Activated CD8-positive, alpha-beta memory T cell treated with anti-CD3 and anti-CD28 coated beads for 48 hours (primary cell): ENCODE results near the gene SHISAL2B.
"Not testable (repeated sequence)": the region's sequence is repeated elsewhere in the genome, so short reads cannot be mapped to it uniquely, and the experiment has no call there.

Experiments used
- DNase-seq, 3 experiments: peaks; one replicate each; pipeline ENCODE4 v3.0.0-alpha.2; 2020; ENCODE audit warnings: low read depth in 2 of 3, low spot score in 2 of 3

Gene SHISAL2B

DNA sequence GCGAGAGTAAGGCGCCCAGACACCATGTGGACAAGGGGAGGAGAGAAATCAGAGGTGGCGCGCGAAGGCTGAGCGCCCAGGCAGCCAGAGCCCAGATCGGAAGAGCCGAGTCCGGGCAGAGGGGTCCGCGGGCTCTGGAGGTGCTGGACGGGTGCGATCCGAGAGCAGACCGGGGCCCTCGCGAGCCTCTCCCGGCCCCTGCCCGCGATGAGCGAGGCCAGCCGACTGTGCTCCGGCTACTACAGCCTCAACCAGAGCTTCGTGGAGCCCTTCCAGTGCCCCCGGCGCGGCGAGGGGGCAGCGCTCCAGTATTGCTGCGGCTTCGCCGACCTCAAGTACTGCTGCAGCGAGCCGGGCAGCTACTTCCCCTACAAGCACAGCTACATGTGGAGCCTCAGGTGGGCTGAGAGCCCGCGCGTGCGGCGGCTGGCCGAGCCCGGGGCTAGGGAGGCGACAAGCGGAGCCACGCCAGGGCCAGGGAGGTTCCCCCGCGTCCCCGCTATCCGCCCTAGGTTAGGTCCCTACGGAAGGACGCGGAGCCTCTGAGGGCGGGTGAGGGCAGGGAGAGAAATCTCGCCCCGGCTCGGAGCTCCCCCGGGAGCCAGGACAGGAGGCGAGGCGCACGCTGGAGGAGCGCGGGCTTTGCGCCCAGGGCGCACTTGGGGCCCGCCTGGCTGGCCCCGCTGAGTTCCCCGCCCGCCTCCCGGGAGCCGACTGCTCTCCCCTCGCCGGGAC is at the start of gene SHISAL2B:
SHISAL2B (plus strand) TSS at position 87 of the 735 bp plus-strand sequence; CDS start at position 208, 121 bp downstream.
- no peak for DNase-seq

GRCh38 chr5:64644831-64645230 is 45.5 kb upstream of the SHISAL2B start:
- no peak for DNase-seq

GRCh38 chr5:64646169-64646568 is 44.1 kb upstream of the SHISAL2B start:
- DNase-seq = no peak

DNA sequence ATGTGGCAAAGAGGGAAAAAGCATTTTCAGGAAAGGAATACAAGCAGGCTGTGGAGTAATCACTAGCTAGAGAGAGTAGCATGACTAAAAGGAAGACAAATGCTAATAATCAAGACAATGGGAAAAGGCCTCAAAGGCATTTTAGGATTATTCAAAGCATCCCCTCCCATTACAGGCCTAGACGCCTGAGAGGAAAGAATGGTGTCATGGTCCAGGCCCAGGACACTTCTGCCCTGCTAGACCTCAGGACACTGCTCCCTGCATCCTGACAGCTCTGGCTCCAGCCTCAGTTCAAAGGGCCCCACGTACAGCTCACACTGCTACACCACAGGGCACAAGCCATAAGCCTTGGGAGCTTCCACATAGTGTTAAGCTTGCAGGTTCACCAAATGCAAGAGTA is 40.8 kb upstream of the SHISAL2B start:
- no peak for DNase-seq

DNA sequence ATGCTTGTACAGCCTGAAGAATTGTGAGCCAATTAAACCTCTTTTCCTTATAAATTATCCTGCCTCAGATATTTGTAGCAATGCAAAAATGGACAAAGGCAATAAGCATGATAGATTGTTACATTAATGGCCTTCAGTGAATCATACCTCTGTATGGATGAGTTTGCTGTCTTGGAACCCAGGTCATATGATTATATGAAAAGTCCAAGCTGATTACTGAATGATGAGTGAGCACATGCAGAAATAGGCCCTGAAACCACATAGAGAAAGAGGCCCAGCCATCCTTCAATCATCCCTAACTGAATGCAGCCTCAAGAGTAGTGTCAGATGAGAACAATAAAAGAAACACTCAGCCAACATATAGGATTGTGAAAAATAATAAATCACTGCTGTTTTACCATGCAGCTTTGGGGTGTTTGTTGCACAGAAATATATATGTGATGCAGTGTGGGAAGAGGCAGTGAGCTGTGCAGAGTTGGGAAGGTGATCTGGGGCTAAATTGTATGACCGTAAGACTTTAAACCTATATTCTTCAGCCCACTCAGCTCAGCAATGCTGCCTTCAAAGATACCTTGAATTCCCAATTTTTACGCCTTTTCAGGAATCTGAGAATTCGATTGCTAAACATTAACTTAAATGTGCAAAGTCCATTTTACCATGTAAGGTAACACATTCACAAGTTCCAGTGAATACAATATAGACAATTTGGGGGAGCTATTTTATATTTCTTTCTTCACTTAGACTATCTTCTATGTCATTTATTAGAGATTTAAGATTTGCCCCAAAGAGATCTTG is 36.3 kb upstream of the SHISAL2B start:
- no peak for DNase-seq

DNA sequence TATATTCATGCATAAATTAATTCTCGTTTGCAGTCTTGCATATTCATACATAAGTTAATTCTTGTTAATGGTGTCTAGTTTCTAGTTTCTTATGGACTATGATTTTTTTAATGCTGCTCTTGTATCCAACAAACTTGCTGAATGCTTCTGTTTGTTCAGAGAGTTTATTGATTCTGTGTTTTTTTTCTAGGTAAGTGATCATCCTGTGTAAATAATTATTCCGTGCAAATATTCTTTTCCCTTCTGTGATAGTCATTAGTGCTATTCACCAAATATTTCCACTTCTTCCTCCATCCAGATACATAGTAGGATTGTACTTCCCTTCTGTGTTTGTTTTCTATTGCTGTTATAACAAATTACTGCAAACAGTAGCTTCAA is 35.8 kb upstream of the SHISAL2B start:
- DNase-seq = no peak

DNA sequence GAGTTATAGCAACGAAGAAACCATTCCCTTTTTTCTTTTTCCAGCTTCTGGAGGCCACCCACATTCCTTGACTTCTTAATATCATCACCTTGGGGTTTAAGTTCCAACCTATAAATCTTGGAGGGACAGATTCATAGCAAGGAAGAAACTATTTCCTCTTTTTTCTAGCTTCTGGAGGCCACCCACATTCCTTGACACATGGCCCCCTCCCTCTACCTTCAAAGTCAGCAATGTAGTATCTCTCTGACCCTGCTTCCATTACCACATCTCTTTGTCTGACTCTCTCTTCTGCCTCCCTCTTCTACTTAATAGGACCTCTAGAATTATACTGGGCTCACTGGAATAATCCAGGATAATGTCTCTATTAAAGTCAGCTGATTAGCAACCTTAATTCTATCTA is 34.7 kb upstream of the SHISAL2B start:
- no peak for DNase-seq

GRCh38 chr5:64659289-64659688 is 31.0 kb upstream of the SHISAL2B start:
- DNase-seq = no peak

- not testable (repeated sequence) for DNase-seq
Measured at GRCh38 chr5:64663181-64663580, 27.1 kb upstream of the SHISAL2B start.

DNA sequence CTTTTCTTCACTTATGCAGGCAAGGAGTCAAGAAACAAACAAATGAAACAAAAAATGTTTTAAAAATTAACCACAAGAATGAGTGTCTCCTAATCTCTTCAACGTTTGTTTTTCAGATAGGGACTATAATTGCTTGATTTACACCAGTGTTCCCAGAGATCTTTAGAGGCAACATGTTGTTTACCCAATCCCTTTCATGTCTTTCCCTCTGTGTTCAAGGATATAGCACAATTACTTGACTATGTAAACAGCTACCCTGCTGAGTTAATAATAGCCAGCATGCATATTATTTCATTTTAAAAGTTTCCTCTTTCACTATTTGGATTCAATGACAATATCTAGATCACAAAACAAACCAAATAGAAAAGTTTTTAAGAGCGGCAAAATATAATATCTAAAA is 25.1 kb upstream of the SHISAL2B start:
- DNase-seq = no peak

GRCh38 chr5:64666078-64666477 is 24.2 kb upstream of the SHISAL2B start:
- DNase-seq = no peak

DNA sequence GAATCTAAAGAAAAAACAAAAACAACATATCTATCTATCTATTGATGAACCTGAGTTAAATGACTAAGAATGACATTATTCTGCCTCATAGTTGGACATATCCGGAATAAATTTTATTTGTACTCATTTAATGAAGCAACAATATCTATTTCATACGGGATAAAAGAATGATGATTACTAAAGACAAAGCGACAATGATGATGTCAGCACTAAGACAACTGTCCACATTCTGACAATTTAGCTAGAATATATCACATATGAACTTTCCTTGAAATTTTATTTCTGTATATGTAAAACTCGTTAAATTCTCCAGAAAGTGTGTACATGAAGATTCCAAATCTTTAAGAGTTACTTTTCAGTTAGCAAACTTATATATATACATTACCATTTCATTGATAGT is 23.2 kb upstream of the SHISAL2B start:
- DNase-seq = no peak

DNA sequence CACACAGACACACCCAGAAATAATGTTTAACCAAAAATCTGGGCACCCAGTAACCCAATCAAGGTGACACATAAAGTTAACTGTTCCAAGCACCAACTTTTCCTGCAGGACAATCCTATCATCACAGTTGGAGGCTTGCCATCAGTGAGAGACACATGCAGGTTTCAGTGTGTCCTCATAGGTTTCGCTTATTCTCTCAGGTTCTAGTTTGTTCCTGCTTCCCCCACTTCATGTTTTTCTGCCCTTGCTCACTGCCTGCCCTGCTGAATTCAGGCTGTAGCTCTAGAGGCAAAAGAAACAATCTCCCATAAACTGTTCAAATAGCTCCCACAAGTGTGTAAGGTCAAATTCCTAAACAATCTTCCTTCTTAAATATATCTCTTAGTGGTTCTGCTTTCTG is 20.0 kb upstream of the SHISAL2B start:
- DNase-seq = no peak

DNA sequence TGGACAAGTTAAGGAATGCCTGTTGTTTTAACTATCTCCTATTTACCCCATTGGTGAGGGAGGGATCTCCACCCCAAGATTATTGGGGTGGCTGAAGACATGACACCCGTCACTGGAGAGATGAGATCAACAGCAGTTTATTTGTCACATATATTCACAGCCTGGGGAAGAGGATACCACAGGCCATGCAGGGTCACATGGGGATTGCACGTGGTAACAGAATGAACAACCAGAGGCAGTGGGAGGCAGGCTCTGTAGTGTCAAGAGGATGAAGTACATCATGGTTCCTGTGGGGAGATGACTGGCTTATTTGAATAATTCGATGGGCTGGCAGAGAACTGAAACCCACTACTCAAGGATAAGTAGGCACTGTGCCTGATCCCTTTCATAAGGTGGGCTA is 18.6 kb upstream of the SHISAL2B start:
- DNase-seq = no peak

- DNase-seq = no peak
Measured at GRCh38 chr5:64678374-64678773, 11.9 kb upstream of the SHISAL2B start.

DNA sequence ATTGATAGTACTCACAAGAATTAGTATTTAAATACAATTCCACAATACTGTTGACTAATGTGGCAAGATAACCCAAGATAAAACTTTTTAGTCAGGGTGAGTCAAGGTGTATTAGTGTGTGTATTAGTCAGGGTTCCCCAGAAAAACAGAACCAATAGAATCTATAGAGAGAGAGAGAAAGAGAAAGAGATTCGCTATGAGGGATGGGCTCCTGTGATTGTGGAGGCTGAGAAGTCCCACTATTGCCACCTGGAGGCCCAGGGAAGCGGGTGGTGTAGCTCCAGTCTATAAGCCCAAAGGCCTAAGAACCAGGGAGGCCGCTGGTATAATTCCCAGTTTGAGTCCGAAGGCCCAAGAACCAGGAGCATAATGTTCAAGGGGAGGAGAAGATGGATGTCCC is 10.0 kb upstream of the SHISAL2B start:
- DNase-seq = no peak

- DNase-seq = no peak
Measured at GRCh38 chr5:64682608-64683007, 7.7 kb upstream of the SHISAL2B start.

DNA sequence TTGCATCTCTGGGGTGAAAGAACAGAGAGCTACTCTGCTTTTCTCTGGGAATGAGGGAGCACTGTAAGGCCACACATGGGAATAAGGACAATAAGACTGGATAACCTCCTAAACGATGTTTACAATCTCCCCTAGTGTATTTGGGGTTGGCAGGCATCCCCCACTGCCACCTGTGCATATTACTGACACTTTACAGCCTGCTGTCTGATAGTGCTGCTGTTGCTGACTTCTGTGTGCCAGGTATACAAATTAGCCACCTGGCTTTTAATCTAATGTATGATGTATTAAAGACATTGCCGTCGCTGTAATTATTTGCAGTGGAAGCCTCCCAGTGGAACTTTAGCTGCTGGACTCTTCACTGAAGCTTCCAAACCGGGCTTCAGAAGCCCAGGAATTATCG is 4.4 kb upstream of the SHISAL2B start:
- DNase-seq = no peak

DNA sequence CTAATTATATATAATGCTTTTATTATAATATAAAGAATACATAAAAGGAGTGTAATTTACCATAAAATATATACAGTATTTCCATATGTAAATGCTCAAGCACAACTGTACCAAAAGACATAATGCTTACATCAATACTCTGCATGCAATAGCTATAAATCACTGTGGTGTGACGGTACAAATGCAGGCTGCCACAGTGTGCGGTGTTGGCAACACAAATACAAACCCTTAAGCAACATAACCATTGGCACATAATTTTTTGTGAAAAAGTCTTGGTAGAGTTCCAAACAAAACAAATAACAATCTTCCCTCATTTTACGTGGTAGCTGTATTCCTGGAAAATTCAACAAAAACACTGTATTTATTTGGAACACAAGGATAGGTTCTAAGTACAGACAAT is 1.9 kb upstream of the SHISAL2B start:
- DNase-seq = no peak

- no peak for DNase-seq
Measured at GRCh38 chr5:64688965-64689364, 1.3 kb upstream of the SHISAL2B start.

GRCh38 chr5:64690104-64690416 is 243 bp upstream of the SHISAL2B start:
- DNase-seq = no peak

DNA sequence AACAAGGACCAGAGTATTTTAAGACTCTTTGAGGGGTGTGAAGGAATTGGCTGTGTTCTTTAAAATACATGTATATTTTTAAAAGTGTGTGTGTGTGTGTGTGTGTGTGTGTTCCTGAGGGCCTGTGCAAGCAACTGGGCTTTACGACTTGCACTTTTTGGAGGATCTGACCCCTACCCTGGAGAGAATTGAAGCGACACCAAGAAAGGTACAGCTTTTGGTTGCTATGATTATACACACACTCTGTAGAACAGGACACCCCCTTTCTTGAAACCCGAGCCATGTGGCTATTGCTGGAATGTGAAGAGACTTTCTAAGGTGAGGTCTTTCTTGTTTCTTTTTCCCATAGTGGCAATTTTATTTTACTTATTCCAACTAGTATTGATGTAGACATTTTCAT is 988 bp downstream of the SHISAL2B start:
- DNase-seq = no peak

DNA sequence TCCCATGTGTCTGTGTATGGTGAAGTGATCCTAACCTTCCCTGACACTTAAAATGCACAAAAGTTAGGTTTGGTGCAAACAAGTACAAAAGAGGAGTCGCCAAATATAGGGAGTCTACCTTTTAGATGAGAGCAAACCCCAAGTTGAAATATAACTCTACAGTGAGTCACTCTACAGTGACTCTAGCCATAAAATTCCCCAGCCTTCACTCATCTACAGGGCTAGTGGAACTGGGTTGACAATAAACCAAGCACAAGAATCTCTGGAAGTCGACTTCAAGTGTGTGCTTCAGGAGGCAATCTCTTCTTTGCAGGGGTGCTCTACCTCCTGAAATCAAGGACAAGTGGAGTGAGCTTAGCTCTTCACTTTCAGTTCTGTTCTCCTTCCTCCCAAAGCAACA is 3.3 kb downstream of the SHISAL2B start:
- DNase-seq = no peak
